Measurements from ENCODE around the gene ALDH1L2.

DNA sequence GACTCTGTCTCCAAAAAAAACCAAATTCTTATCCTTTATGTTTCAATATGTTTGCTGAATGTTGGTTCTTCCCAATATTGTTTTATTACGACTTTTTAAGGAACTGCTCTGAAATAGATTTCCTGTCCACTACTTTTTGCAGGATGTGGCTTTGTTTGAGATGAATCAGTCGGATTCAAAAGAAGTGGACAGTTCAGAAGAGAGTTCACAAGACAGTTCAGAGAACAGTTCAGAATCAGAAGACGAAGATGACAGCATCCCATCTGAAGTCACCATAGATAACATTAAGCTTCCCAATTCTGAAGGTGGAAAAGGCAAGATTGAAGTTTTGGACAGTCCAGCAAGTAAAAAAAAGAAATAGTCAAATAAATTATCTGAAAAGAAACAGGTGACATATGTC is 89.9 kb downstream of the ALDH1L2 start:
- TF ChIP-seq, protein P1, sequence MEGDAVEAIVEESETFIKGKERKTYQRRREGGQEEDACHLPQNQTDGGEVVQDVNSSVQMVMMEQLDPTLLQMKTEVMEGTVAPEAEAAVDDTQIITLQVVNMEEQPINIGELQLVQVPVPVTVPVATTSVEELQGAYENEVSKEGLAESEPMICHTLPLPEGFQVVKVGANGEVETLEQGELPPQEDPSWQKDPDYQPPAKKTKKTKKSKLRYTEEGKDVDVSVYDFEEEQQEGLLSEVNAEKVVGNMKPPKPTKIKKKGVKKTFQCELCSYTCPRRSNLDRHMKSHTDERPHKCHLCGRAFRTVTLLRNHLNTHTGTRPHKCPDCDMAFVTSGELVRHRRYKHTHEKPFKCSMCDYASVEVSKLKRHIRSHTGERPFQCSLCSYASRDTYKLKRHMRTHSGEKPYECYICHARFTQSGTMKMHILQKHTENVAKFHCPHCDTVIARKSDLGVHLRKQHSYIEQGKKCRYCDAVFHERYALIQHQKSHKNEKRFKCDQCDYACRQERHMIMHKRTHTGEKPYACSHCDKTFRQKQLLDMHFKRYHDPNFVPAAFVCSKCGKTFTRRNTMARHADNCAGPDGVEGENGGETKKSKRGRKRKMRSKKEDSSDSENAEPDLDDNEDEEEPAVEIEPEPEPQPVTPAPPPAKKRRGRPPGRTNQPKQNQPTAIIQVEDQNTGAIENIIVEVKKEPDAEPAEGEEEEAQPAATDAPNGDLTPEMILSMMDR (IDR thresholded peaks at IDR 0.05): no peak
- TF ChIP-seq ZFX (IDR thresholded peaks at IDR 0.05; ENCODE audit: borderline replicate concordance): no peak
